Hepatocyte (in vitro differentiated cells): Measurements from ENCODE around the gene ENDOU. TPM values are rescaled to one million over a fixed set of nuclear protein-coding genes. Genes with fewer than 3 reads are reported as not detected.
"Not testable (repeated sequence)": the region's sequence is repeated elsewhere in the genome, so short reads cannot be mapped to it uniquely, and the experiment has no call there.

ENCODE experiments used
- DNase-seq: peaks from one replicate; pipeline ENCODE4 v3.0.0-alpha.2; 2016; ENCODE audit warnings: low spot score
- H2AFZ ChIP-seq: fragments of 200-600 bp; sonication (generic); 2 replicates; pipeline ENCODE4 v1.6.0; 2016; ENCODE audit warnings: antibody characterized with exemption, mild to moderate bottlenecking
- H3K27ac ChIP-seq: fragments of 200-600 bp; sonication (generic); 2 replicates; pipeline ENCODE4 v1.5.1; 2016; ENCODE audit warnings: mild to moderate bottlenecking
- H3K27me3 ChIP-seq: fragments of 200-600 bp; sonication (generic); 2 replicates; pipeline ENCODE4 v1.6.1; 2016
- H3K36me3 ChIP-seq: fragments of 200-600 bp; sonication (generic); replicated peaks from 2 replicates; pipeline ENCODE4 v1.5.1; 2016; ENCODE audit warnings: low read depth; ENCODE audit not compliant: insufficient read depth
- H3K4me1 ChIP-seq: fragments of 200-600 bp; sonication (generic); 2 replicates; pipeline ENCODE4 v1.5.1; 2016; ENCODE audit warnings: mild to moderate bottlenecking, moderate library complexity; ENCODE audit not compliant: insufficient read depth
- H3K4me2 ChIP-seq: fragments of 200-600 bp; sonication (generic); 2 replicates; pipeline ENCODE4 v1.6.0; 2016
- H3K4me3 ChIP-seq: fragments of 200-600 bp; sonication (generic); 2 replicates; pipeline ENCODE4 v1.5.1; 2016; ENCODE audit warnings: mild to moderate bottlenecking
- H3K79me2 ChIP-seq: fragments of 200-600 bp; sonication (generic); 2 replicates; pipeline ENCODE4 v1.6.0; 2017; ENCODE audit warnings: mild to moderate bottlenecking
- H3K9me2 ChIP-seq: fragments of 200-600 bp; sonication (generic); replicated peaks from 2 replicates; pipeline ENCODE4 v1.6.0; 2017; ENCODE audit warnings: mild to moderate bottlenecking; ENCODE audit not compliant: insufficient read depth
- H3K9me3 ChIP-seq: fragments of 200-600 bp; sonication (generic); 2 replicates; pipeline ENCODE4 v1.5.1; 2016; ENCODE audit warnings: low read depth, mild to moderate bottlenecking
- H4K20me1 ChIP-seq: fragments of 200-600 bp; sonication (generic); 2 replicates; pipeline ENCODE4 v1.6.0; 2016; ENCODE audit warnings: mild to moderate bottlenecking; ENCODE audit not compliant: insufficient read depth, poor library complexity, severe bottlenecking
- EZH2 ChIP-seq: fragments of 200-600 bp; sonication (generic); IDR thresholded peaks from 2 replicates; pipeline ENCODE4 v1.6.1; 2016; ENCODE audit warnings: antibody characterized with exemption, mild to moderate bottlenecking, borderline replicate concordance
- EZH2phosphoT487 ChIP-seq: fragments of 200-600 bp; sonication (generic); IDR thresholded peaks from one replicate; pipeline ENCODE4 v1.6.1; 2018; ENCODE audit warnings: antibody characterized with exemption, mild to moderate bottlenecking, low read depth, moderate library complexity; ENCODE audit not compliant: unreplicated experiment, severe bottlenecking
- WGBS: methylation state at CpG from one replicate; pipeline ENCODE4 v1.1.6; 2016; ENCODE audit warnings: low lambda C conversion rate; ENCODE audit errors: missing lambda C conversion rate; 5-methylcytosine and 5-hydroxymethylcytosine counted together
- polyA plus RNA-seq: library from polyadenylated mRNA; unstranded; fragments of >200 nt; fragmentation: Nextera tagmentation; extraction: Ambion mirVana; gene quantifications from 2 replicates; pipeline ENCODE4 v1.2.1, GENCODE V29; 2016
- total RNA-seq: library from RNA; depleted of rRNA; stranded (reverse); fragments of >200 nt; gene quantifications from 2 replicates; pipeline ENCODE4 v1.2.3, GENCODE V29; 2014
- TF ChIP-seq, protein P1 (sequence below): fragments of 200-600 bp; sonication (generic); IDR thresholded peaks from 2 replicates; pipeline ENCODE4 v1.5.1; 2016; ENCODE audit warnings: antibody characterized with exemption, mild to moderate bottlenecking; ENCODE audit not compliant: poor library complexity

The ENDOU gene
- total and polyA plus RNA-seq, 2 experiments from 2014 or later, result 0.30 TPM; not detected in 1

- Histone ChIP-seq H3K4me2 (no peak overlapping the region), H3K4me1 (no peaks in the 10 kb centered on the region), H3K9me3 (no peaks in the 10 kb centered on the region), H3K79me2 (no peaks in the 10 kb centered on the region), H3K27ac (no peak overlapping the region), H3K27me3 (no peaks in the 10 kb centered on the region), H4K20me1 (no peaks in the 10 kb centered on the region), H3K9me2 (no peaks in the 10 kb centered on the region), H2AFZ (no peak overlapping the region), H3K4me3 (no peak overlapping the region), H3K36me3 (no peaks in the 10 kb centered on the region)
- TF ChIP-seq, protein P1, sequence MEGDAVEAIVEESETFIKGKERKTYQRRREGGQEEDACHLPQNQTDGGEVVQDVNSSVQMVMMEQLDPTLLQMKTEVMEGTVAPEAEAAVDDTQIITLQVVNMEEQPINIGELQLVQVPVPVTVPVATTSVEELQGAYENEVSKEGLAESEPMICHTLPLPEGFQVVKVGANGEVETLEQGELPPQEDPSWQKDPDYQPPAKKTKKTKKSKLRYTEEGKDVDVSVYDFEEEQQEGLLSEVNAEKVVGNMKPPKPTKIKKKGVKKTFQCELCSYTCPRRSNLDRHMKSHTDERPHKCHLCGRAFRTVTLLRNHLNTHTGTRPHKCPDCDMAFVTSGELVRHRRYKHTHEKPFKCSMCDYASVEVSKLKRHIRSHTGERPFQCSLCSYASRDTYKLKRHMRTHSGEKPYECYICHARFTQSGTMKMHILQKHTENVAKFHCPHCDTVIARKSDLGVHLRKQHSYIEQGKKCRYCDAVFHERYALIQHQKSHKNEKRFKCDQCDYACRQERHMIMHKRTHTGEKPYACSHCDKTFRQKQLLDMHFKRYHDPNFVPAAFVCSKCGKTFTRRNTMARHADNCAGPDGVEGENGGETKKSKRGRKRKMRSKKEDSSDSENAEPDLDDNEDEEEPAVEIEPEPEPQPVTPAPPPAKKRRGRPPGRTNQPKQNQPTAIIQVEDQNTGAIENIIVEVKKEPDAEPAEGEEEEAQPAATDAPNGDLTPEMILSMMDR, result peak; percentile 82
- no peak for TF ChIP-seq EZH2
- 77% methylated on average over 4 of the region's 4 CpGs for WGBS
- peak; percentile 64 for DNase-seq
These were observed 38.5 kb downstream of the ENDOU start for GRCh38 chr12:47686645-47687240.

DNA sequence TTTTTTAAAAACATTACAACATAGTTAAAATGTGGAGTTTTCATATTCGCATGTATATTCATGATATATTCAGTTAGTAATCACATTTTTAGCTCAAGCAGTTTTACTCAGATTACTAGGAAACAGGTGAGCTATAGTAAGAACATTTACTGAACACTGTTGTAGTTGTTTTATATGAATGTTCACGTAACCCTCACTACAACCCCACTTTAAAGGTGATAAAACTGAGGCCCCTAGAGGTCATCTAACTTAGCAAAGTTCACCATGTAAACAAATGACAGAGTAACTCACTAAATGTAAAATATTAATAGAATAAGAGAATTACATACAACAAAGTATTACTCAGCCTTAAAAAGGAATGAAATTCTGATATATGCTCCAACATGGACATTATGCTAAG, 45.5 kb downstream of the ENDOU start:
- no peaks in the 10 kb centered on the region for H3K36me3 ChIP-seq
- no peaks in the 10 kb centered on the region for H3K79me2 ChIP-seq
- no peaks in the 10 kb centered on the region for H3K4me1 ChIP-seq
- TF ChIP-seq EZH2 (no peak), EZH2phosphoT487 (no peak)
- TF ChIP-seq, protein P1, result no peak
- DNase-seq, result no peak
- H3K4me2 ChIP-seq, result no peak overlapping the region
- H3K27me3 ChIP-seq, result no peaks in the 10 kb centered on the region
- 98% methylated on average over 2 of the region's 2 CpGs for WGBS
- H3K27ac ChIP-seq, result no peak overlapping the region
- no peaks in the 10 kb centered on the region for H3K9me2 ChIP-seq
- no peaks in the 10 kb centered on the region for H4K20me1 ChIP-seq
- H2AFZ ChIP-seq, result no peak overlapping the region
- no peaks in the 10 kb centered on the region for H3K9me3 ChIP-seq
- H3K4me3 ChIP-seq, result no peak overlapping the region

- no peaks in the 10 kb centered on the region for H3K79me2 ChIP-seq
- no peaks in the 10 kb centered on the region for H3K4me1 ChIP-seq
- no peak for TF ChIP-seq EZH2
- TF ChIP-seq EZH2phosphoT487, result no peak
- TF ChIP-seq, protein P1, result no peak
- no peaks in the 10 kb centered on the region for H4K20me1 ChIP-seq
- H3K27me3 ChIP-seq, result no peaks in the 10 kb centered on the region
- no peak overlapping the region for H3K4me3 ChIP-seq
- DNase-seq, result no peak
- no peaks in the 10 kb centered on the region for H3K9me3 ChIP-seq
- H3K9me2 ChIP-seq, result no peaks in the 10 kb centered on the region
- H3K36me3 ChIP-seq, result no peaks in the 10 kb centered on the region
- H3K4me2 ChIP-seq, result no peak overlapping the region
- H3K27ac ChIP-seq, result no peak overlapping the region
- WGBS, result 100% methylated on average over 2 of the region's 2 CpGs
- no peak overlapping the region for H2AFZ ChIP-seq
These were observed 53.2 kb downstream of the ENDOU start for GRCh38 chr12:47672068-47672467.

GRCh38 chr12:47667935-47668334, 57.4 kb downstream of the ENDOU start:
- not testable (repeated sequence) for H3K79me2 ChIP-seq, DNase-seq, H3K27me3 ChIP-seq, H3K9me3 ChIP-seq, H4K20me1 ChIP-seq, H3K4me2 ChIP-seq, H3K9me2 ChIP-seq, H3K4me1 ChIP-seq, H3K27ac ChIP-seq, H3K4me3 ChIP-seq, H2AFZ ChIP-seq, H3K36me3 ChIP-seq
- over 99% methylated on average over 6 of the region's 6 CpGs for WGBS

Other genes starting within 250 kb of the ENDOU start
- gene RPAP3, start 19.5 kb downstream of the ENDOU start, total RNA-seq, result 21.7 and 28.1 TPM in 2 replicates
- 23.4 and 31.6 TPM in 2 replicates for gene RPAP3, start 19.5 kb downstream of the ENDOU start, polyA plus RNA-seq
- 1.0 and 2.6 TPM in 2 replicates for gene RAPGEF3, start 33.4 kb upstream of the ENDOU start, total RNA-seq
- gene RAPGEF3, start 33.4 kb upstream of the ENDOU start, polyA plus RNA-seq, result 1.6 and 2.1 TPM in 2 replicates
- gene SLC48A1, start 47.7 kb upstream of the ENDOU start, total RNA-seq, result 11.2 and 13.0 TPM in 2 replicates
- 20.2 and 22.6 TPM in 2 replicates for gene SLC48A1, start 47.7 kb upstream of the ENDOU start, polyA plus RNA-seq
- gene HDAC7, start 94.4 kb upstream of the ENDOU start, total RNA-seq, result 17.9 and 19.0 TPM in 2 replicates
- 41.2 and 45.5 TPM in 2 replicates for gene HDAC7, start 94.4 kb upstream of the ENDOU start, polyA plus RNA-seq
- 2.6 and 3.2 TPM in 2 replicates for gene VDR, start 179.5 kb upstream of the ENDOU start, total RNA-seq
- 4.9 and 6.1 TPM in 2 replicates for gene VDR, start 179.5 kb upstream of the ENDOU start, polyA plus RNA-seq
- gene TMEM106C, start 238.1 kb upstream of the ENDOU start, total RNA-seq, result 113 and 124 TPM in 2 replicates
- gene TMEM106C, start 238.1 kb upstream of the ENDOU start, polyA plus RNA-seq, result 98.1 and 101 TPM in 2 replicates